DMS53 treated with DMSO at 0.1 percent for 48 hours (cell line): ENCODE data around the gene ITGB3BP.
"Not testable (repeated sequence)": the region's sequence is repeated elsewhere in the genome, so short reads cannot be mapped to it uniquely, and the experiment has no call there.

ENCODE experiments used
- DNase-seq: peaks from one replicate; lab custom pipeline; 2025; ENCODE audit not compliant: unreplicated experiment; lab: John Stamatoyannopoulos, UW

ITGB3BP gene

DNA sequence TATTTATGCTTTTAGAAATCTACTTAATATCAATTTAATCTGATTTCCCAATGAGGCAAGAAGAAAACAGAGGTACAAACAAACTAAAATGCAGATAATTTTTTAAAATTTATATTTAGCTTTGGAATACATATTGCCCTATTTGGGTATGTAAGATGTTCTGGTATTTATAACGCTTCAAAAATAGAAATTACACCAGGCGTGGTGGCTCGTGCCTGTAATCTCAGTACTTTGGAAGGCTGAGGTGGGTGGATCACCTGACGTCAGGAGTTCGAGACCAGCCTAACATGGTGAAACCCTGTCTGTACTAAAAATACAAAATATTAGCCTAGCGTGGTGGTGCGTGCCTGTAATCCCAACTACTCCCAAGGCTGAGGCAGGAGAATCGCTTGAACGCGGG, 13.3 kb downstream of the ITGB3BP start:
- no peak for DNase-seq

DNA sequence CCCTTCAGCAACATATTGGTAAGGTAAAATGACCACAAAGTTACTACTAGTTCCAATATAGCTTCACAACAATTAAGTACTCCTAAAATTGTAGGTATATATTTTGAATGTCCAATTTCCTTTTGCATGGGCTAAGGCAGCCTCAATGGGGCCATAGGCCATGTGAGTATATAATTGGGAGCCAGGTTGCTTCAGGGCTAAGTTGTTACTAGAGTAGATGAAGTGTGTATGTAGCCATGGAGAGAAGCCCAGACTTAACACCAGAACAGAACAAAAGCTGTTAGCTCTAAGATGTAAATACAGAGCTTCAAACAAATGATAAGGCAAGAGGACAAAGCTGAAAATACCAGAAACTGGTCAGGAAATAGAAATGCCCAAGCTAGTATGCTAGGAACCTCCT, 16.2 kb downstream of the ITGB3BP start:
- no peak for DNase-seq

GRCh38 chr1:63501256-63501655, 21.8 kb downstream of the ITGB3BP start:
- no peak for DNase-seq

- no peak for DNase-seq
These were observed 24.9 kb downstream of the ITGB3BP start for GRCh38 chr1:63498106-63498505.

DNA sequence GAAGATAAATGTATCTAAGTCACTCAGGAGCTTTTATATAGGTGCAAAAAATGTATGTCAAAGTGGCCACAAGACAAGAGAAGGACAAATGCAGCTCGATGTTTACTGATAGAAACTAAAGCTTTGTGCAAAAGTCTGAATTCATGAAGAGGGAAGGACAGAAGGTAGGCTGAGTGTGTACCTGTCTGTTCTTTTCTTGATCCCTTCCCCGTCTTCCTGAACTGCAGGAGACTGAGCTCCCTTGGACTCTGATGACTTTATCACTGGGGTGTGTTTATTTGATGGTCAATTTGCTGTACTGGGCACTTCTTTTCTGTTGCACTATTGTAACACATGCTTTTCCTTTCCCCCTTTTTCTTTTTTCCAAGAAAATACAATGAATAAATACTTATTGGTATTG, 25.4 kb downstream of the ITGB3BP start:
- no peak for DNase-seq

DNA sequence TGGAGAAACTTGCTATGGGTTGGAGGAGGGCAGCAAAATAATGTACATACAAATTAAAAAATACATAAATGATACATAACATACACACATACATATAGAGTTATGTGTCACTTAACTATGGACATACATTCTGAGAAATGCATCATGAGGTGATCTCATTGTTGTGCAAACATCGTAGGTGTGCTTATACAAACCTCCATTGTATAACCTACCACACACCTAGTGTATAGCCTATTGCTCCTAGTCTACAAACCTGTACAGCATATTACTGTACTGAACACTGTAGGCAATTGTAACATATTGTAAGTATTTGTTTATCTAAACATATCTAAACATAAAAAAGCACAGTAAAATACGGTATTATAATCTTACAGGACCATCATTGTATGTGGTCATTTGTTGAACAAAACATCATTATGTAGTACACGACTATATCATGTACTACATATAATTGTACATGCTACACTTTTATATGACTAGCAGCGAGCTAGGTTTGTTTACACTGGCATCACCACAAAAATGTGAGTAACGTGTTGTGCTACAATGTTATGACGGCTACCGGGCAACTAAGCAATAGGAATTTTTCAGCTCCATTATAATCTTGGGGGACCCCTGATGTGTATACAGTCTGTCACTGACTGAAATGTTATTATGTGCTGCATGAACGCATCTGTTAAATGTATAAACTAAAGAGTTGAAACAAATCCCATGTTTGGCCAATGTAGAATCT, 35.5 kb downstream of the ITGB3BP start:
- DNase-seq, result peak; percentile 50

GRCh38 chr1:63486629-63487028, 36.4 kb downstream of the ITGB3BP start:
- no peak for DNase-seq

DNA sequence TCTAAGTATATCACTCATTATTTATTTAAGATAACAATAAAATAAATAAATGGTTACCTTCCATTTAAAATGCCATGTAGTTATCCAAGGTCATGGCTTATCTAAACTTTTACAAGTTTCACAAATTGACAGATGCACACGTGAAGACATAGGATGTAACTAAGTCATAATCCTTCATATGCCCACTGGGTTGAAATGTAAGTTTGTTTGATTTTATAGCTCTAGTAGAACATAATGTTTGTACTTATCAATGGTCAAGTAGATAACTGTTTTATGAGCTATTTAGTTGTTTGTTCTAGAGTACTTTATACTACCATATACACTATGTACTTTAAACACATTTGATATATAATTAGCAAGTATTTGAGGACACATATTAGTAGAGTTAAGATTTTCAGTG, 43.0 kb downstream of the ITGB3BP start:
- no peak for DNase-seq

DNA sequence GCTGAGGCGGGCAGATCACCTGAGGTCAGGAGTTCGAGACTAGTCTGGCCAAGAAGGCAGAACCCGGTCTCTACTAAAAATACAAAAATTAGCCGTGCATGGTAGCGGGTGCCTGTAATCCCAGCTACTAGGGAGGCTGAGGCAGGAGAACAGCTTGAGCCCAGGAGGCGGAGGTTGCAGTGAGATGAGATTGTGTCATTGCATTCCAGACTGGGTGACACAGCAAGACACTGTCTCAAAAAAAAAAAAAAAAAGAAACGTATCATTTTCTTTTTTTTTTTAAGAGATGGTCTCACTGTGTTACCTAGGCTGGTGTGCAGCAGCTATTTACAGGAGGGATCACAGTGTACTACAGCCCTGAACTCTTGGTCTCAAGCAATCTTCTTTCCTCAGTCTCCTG, 47.3 kb downstream of the ITGB3BP start:
- DNase-seq, result no peak

GRCh38 chr1:63468683-63469082, 54.3 kb downstream of the ITGB3BP start:
- DNase-seq, result not testable (repeated sequence)

- DNase-seq, result no peak
These were observed 56.3 kb downstream of the ITGB3BP start for GRCh38 chr1:63466759-63467158.

GRCh38 chr1:63466181-63466580, 56.8 kb downstream of the ITGB3BP start:
- DNase-seq, result no peak

GRCh38 chr1:63463248-63463647, 59.8 kb downstream of the ITGB3BP start:
- DNase-seq, result no peak

GRCh38 chr1:63461661-63462230, 61.3 kb downstream of the ITGB3BP start:
- DNase-seq, result no peak

DNA sequence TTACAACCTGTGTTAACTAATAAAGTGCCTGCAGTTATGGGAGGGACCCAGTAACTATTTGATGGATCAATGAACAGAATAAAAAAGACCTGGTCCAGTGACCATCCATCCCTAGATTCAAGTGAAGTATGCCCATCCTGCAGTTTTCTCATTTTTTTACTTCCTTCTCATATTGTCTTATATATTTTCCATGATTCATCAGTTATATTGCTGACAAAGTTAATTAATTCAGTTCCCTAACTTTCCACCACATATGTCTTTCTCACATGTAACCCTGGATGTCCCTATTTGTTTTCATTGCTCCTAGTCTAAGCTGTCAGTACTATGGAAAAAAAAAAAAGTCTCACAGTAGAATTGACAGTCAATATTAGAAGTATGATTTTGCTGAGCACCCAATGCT, 64.3 kb downstream of the ITGB3BP start:
- DNase-seq, result no peak

GRCh38 chr1:63454269-63454668, 68.8 kb downstream of the ITGB3BP start:
- no peak for DNase-seq

- no peak for DNase-seq
These were observed 69.8 kb downstream of the ITGB3BP start for GRCh38 chr1:63453232-63453631.

DNA sequence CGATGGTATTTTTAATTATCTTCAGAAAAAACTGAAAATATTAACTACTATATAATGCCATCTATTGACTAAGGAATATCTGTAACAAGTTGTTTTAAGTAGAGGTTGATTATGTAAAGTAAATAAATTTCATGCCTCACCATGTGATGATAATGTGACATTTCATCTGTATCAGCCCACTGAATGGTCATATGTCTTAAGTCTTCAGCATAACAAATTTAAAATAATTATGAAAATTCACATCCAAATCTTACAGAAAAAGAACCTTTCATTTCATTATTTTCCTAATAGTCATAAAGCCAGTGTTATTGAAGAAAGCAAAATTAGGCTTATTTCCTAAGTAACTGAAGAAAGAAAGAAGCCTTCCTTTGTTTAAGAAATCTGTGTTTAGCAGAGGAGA, 72.6 kb downstream of the ITGB3BP start:
- no peak for DNase-seq

DNA sequence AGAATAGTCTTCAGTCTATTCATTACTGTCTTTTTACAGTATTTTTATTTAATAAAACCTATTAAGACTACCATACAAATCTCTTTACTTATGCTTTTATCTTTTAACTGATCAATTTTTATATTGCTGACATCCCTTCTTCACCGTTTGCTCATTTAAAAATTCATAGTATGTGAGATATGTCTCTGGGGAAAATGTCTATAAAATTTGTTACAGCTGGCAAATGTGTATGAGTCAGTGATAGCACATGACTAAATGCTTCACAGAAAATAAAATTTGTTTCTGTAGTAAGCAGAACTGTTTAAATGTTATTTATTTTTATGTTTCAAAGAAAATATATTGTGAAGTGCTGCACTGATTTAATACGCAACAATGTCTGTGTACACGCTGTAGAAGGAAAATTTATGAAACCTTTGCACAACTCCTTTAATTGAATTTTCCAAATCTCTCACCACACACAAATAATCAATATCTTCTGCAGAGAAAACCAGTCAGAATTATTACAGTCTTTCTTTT, 74.2 kb downstream of the ITGB3BP start:
- DNase-seq, result no peak

DNA sequence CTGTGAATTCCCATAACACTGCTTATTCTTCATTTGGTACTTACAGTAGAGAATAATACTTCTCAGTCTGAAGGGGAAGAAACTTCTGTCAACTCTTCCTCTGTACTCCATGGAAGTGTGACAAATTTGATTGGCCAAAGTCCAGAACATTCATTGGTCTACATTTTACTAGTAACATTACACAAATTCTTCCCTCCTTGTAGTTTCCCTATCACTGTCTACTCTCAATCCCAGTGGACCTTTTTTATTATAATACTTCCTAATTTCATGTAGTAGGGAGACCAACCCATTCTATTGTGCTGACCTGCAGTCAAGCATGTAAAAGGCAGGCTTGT, 80.9 kb downstream of the ITGB3BP start:
- DNase-seq, result no peak

DNA sequence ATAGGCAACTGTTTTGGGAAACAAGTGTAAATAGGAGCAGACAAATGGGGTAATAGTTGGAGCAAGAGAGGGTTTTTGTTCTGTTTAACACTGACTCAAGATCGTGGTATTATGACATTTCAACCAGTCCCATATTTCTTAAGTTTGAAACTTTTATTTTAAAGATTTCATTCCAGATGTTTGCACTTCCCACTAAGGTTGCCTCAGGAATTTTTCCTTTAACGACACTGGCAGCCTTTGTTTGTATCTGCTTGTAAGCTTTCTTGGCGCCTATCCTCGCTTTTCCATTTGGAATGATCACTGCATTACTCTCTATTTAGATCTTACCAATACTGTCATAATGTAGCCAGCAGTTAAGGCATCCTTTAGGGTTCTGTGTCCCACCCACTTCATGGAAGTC, 87.9 kb downstream of the ITGB3BP start:
- DNase-seq, result no peak

DNA sequence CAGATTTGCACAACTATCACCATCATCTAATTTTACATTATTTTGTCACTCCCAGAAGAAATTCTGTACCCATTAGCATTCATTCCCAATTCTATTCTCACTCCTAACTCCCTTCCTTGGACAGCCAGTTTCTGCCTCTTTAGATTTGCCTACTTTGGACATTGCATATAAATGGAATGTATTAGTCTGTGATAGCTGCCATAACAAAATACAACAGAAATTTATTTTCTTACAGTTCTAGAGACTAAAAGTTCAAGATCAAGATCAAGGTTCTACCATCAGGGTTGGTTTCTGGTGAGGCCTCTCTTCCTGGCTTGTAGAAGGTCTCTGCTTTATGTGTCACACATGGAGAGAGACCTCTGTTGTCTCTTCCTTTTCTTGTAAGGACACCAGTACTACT, 93.7 kb downstream of the ITGB3BP start:
- no peak for DNase-seq

- no peak for DNase-seq
These were observed 94.2 kb downstream of the ITGB3BP start for GRCh38 chr1:63428815-63429214.
